ENCODE results near the gene COMT. TPM values are rescaled to one million over a fixed set of nuclear protein-coding genes. Genes with fewer than 3 reads are reported as not detected.

Gene COMT
- total and polyA plus RNA-seq, 2 experiments from 2014 or later: 29.6 to 29.8 TPM

GRCh38 chr22:19968450-19968891 is 26.9 kb downstream of the COMT start:
- H3K27me3 Mint-ChIP-seq (ENCODE audit: insufficient read depth, low read depth, poor library complexity): peaks cover 5% of the 10 kb centered on the region
- no peak overlapping the region for H3K27ac Mint-ChIP-seq
- H3K4me3 Mint-ChIP-seq: no peak overlapping the region
- DNase-seq (ENCODE audit: low spot score) (no peak), ATAC-seq (no peak)
- TF ChIP-seq REST (IDR thresholded peaks at IDR 0.05; ENCODE audit: unreplicated experiment): no peak
- TF ChIP-seq CREB1 (CRISPR knock-in tag; IDR thresholded peaks at IDR 0.05; ENCODE audit: low read depth): no peak
- no peaks in the 10 kb centered on the region for H3K9me2 ChIP-seq (ENCODE audit: insufficient read depth)
- no peaks in the 10 kb centered on the region for H3K4me1 ChIP-seq (ENCODE audit: insufficient read depth)
- H3K4me3 ChIP-seq: no peak overlapping the region
- no peak overlapping the region for H3K27ac ChIP-seq (ENCODE audit: low read depth)
- H3K36me3 Mint-ChIP-seq (ENCODE audit: low read depth): peaks cover 17% of the 10 kb centered on the region; the same call in 2 of the 3 replicates
- peaks cover 10% of the 10 kb centered on the region for H3K4me1 Mint-ChIP-seq
- no peak overlapping the region for H3K4me2 ChIP-seq
- H3K9me3 Mint-ChIP-seq: no peaks in the 10 kb centered on the region
- H2AFZ ChIP-seq: no peak overlapping the region
- no peaks in the 10 kb centered on the region for H3K27me3 ChIP-seq (ENCODE audit: insufficient read depth)
- no peaks in the 10 kb centered on the region for H3K79me2 ChIP-seq (replicated peaks; ENCODE audit: insufficient read depth)
- no peaks in the 10 kb centered on the region; the same call in 1 of the 2 replicates for H4K20me1 ChIP-seq (replicated peaks; ENCODE audit: insufficient read depth)
- H3K36me3 ChIP-seq (ENCODE audit: insufficient read depth): no peaks in the 10 kb centered on the region
- H3F3A ChIP-seq (replicated peaks; ENCODE audit: low read depth): 0 out of 2 replicates have a peak, but pooled peaks cover 4% of the 10 kb centered on the region

DNA sequence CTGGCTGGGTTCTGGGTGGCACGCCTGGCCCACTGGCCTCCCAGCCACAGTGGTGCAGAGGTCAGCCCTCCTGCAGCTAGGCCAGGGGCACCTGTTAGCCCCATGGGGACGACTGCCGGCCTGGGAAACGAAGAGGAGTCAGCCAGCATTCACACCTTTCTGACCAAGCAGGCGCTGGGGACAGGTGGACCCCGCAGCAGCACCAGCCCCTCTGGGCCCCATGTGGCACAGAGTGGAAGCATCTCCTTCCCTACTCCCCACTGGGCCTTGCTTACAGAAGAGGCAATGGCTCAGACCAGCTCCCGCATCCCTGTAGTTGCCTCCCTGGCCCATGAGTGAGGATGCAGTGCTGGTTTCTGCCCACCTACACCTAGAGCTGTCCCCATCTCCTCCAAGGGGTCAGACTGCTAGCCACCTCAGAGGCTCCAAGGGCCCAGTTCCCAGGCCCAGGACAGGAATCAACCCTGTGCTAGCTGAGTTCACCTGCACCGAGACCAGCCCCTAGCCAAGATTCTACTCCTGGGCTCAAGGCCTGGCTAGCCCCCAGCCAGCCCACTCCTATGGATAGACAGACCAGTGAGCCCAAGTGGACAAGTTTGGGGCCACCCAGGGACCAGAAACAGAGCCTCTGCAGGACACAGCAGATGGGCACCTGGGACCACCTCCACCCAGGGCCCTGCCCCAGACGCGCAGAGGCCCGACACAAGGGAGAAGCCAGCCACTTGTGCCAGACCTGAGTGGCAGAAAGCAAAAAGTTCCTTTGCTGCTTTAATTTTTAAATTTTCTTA is 27.8 kb downstream of the COMT start:
- no peak overlapping the region for H3K4me2 ChIP-seq
- H3K27ac ChIP-seq (ENCODE audit: low read depth): no peak overlapping the region
- ATAC-seq: no peak

DNA sequence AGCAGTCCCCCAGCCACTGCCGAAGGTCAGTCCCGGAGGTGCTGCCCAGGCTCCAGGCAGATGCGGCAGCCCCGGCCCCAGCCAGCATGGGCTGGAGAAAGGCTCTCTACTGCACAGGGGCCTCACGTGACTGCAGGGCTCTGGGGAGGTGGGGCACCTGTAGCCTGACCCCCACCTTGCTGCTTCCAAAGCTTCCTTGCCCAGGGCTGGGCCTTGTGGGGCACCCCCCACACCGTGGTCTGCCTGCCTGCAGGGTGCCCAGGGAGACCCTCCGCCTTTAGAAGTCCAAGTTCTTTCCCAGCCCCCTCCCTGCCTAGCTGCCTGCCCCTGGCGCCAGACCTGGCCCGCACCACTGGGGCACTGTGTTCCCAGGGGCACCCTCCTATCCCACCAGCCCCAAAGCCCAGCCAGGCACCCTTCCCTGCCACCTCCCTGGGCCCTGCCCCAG is 28.5 kb downstream of the COMT start:
- Histone ChIP-seq H3K4me3 (no peak overlapping the region), H3K4me1 (ENCODE audit: insufficient read depth) (peaks cover 4% of the 10 kb centered on the region), H3K36me3 (ENCODE audit: insufficient read depth) (no peaks in the 10 kb centered on the region), H3F3A (replicated peaks; ENCODE audit: low read depth) (0 out of 2 replicates have a peak, but pooled peaks cover 7% of the 10 kb centered on the region), H2AFZ (no peak overlapping the region), H3K9me2 (ENCODE audit: insufficient read depth) (no peaks in the 10 kb centered on the region), H4K20me1 (replicated peaks; ENCODE audit: insufficient read depth) (no peaks in the 10 kb centered on the region; the same call in none of the 2 replicates), H3K79me2 (replicated peaks; ENCODE audit: insufficient read depth) (no peaks in the 10 kb centered on the region), H3K27ac (ENCODE audit: low read depth) (no peak overlapping the region), H3K27me3 (ENCODE audit: insufficient read depth) (no peaks in the 10 kb centered on the region), H3K4me2 (no peak overlapping the region)
- Mint-ChIP-seq H3K27me3 (ENCODE audit: insufficient read depth, low read depth, poor library complexity) (peaks cover 7% of the 10 kb centered on the region), H3K4me3 (no peak overlapping the region), H3K4me1 (peaks cover 15% of the 10 kb centered on the region), H3K9me3 (no peaks in the 10 kb centered on the region), H3K27ac (no peak overlapping the region), H3K36me3 (ENCODE audit: low read depth) (peaks cover 25% of the 10 kb centered on the region)
- TF ChIP-seq REST (IDR thresholded peaks at IDR 0.05; ENCODE audit: unreplicated experiment) (no peak), NANOG (IDR thresholded peaks at IDR 0.05; ENCODE audit: borderline replicate concordance) (no peak), STAT1 (IDR thresholded peaks at IDR 0.05; ENCODE audit: unreplicated experiment) (no peak), EZH2 (IDR thresholded peaks at IDR 0.05; ENCODE audit: low read depth, unreplicated experiment) (no peak), POLR2AphosphoS5 (IDR thresholded peaks at IDR 0.05; ENCODE audit: low read depth) (no peak), ZNF114 (CRISPR knock-in tag; IDR thresholded peaks at IDR 0.05) (no peak)
- TF ChIP-seq, protein P1, sequence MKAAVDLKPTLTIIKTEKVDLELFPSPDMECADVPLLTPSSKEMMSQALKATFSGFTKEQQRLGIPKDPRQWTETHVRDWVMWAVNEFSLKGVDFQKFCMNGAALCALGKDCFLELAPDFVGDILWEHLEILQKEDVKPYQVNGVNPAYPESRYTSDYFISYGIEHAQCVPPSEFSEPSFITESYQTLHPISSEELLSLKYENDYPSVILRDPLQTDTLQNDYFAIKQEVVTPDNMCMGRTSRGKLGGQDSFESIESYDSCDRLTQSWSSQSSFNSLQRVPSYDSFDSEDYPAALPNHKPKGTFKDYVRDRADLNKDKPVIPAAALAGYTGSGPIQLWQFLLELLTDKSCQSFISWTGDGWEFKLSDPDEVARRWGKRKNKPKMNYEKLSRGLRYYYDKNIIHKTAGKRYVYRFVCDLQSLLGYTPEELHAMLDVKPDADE (IDR thresholded peaks at IDR 0.05): no peak
- DNase-seq (ENCODE audit: low spot score): no peak
- no peak; the same call in 2 of the 3 replicates for ATAC-seq

More for the DNA sequence above, 27.8 kb downstream of the COMT start:
- no peak for DNase-seq (ENCODE audit: low spot score)
- Histone ChIP-seq H2AFZ (no peak overlapping the region), H3K4me3 (no peak overlapping the region), H4K20me1 (replicated peaks; ENCODE audit: insufficient read depth) (no peaks in the 10 kb centered on the region; the same call in 1 of the 2 replicates), H3K4me1 (ENCODE audit: insufficient read depth) (no peaks in the 10 kb centered on the region), H3K27me3 (ENCODE audit: insufficient read depth) (no peaks in the 10 kb centered on the region), H3K36me3 (ENCODE audit: insufficient read depth) (no peaks in the 10 kb centered on the region), H3F3A (replicated peaks; ENCODE audit: low read depth) (0 out of 2 replicates have a peak, but pooled peaks cover 4% of the 10 kb centered on the region), H3K9me2 (ENCODE audit: insufficient read depth) (no peaks in the 10 kb centered on the region), H3K79me2 (replicated peaks; ENCODE audit: insufficient read depth) (no peaks in the 10 kb centered on the region)
- H3K27ac Mint-ChIP-seq: no peak overlapping the region
- no peak overlapping the region for H3K4me3 Mint-ChIP-seq
- no peak for TF ChIP-seq ZNF331 (CRISPR knock-in tag; IDR thresholded peaks at IDR 0.05; ENCODE audit: low read depth)
- no peaks in the 10 kb centered on the region for H3K9me3 Mint-ChIP-seq
- H3K4me1 Mint-ChIP-seq: peaks cover 10% of the 10 kb centered on the region
- H3K27me3 Mint-ChIP-seq (ENCODE audit: insufficient read depth, low read depth, poor library complexity): peaks cover 5% of the 10 kb centered on the region
- peaks cover 25% of the 10 kb centered on the region for H3K36me3 Mint-ChIP-seq (ENCODE audit: low read depth)

Data from GM23338 (cell line).